Fibroblast of the aortic adventitia (primary cell): Measurements from ENCODE around the gene LRFN2. TPM values are rescaled to one million over a fixed set of nuclear protein-coding genes. Genes with fewer than 3 reads are reported as not detected.

Experiments used
- DNase-seq: peaks from one replicate; pipeline ENCODE4 v3.0.0-alpha.2; 2010; ENCODE audit warnings: low read depth
- H3K4me3 ChIP-seq: 2 replicates; pipeline ENCODE4 v1.5.1; 2011; ENCODE audit warnings: low read depth, mild to moderate bottlenecking, control low read depth, low read length, moderate library complexity
- CTCF ChIP-seq: IDR thresholded peaks from 2 replicates; pipeline ENCODE4 v1.5.1; 2011; ENCODE audit warnings: mild to moderate bottlenecking, low read length, control low read depth, inconsistent platforms; ENCODE audit not compliant: insufficient read depth
- total RNA-seq: library from RNA; depleted of rRNA; stranded (reverse); fragments of >200 nt; gene quantifications from 2 replicates; pipeline ENCODE4 v1.2.3, GENCODE V29; 2012; ENCODE audit warnings: low replicate concordance

The LRFN2 gene
- total RNA-seq, 1 donor, result not detected

- no peak overlapping the region for H3K4me3 ChIP-seq
- DNase-seq, result peak; percentile 0
- no peak for TF ChIP-seq CTCF
Observed at GRCh38 chr6:40436685-40437604, 150.2 kb downstream of the LRFN2 start.

GRCh38 chr6:40432982-40433381 is 154.2 kb downstream of the LRFN2 start:
- DNase-seq, result no peak
- no peak overlapping the region for H3K4me3 ChIP-seq
- TF ChIP-seq CTCF, result no peak

GRCh38 chr6:40431706-40432105 is 155.5 kb downstream of the LRFN2 start:
- TF ChIP-seq CTCF, result no peak
- no peak overlapping the region for H3K4me3 ChIP-seq
- no peak for DNase-seq

- DNase-seq, result no peak
- no peak overlapping the region for H3K4me3 ChIP-seq
- no peak for TF ChIP-seq CTCF
Observed at GRCh38 chr6:40427196-40427595, 160.0 kb downstream of the LRFN2 start.

- no peak for TF ChIP-seq CTCF
- no peak for DNase-seq
- H3K4me3 ChIP-seq, result no peak overlapping the region
Observed at GRCh38 chr6:40426346-40427066, 160.7 kb downstream of the LRFN2 start.

GRCh38 chr6:40425192-40425919 is 161.8 kb downstream of the LRFN2 start:
- no peak for DNase-seq
- H3K4me3 ChIP-seq, result no peak overlapping the region
- no peak for TF ChIP-seq CTCF
